GM23248 (cell line): ENCODE measurements around the gene MAPT.

Source experiments
- EZH2 ChIP-seq: fragments of 200-600 bp; sonication (generic); IDR thresholded peaks from 2 replicates; pipeline ENCODE4 v1.6.1; 2018; ENCODE audit warnings: antibody characterized with exemption, mild to moderate bottlenecking; ENCODE audit not compliant: insufficient read depth, poor library complexity, severe bottlenecking
- EZH2phosphoT487 ChIP-seq: fragments of 200-600 bp; sonication (generic); IDR thresholded peaks from 2 replicates; pipeline ENCODE4 v1.6.1; 2018; ENCODE audit warnings: antibody characterized with exemption, moderate library complexity, mild to moderate bottlenecking, low read depth; ENCODE audit not compliant: insufficient read depth

GRCh38 chr17:45967378-45967777, 73.0 kb downstream of the MAPT start:
- no peak for TF ChIP-seq EZH2
- TF ChIP-seq EZH2phosphoT487 = no peak
